Omental fat pad (tissue), 4 donors: ENCODE data around the gene LPIN1. TPM values are rescaled to one million over a fixed set of nuclear protein-coding genes. Genes with fewer than 3 reads are reported as not detected.

Source experiments
- ATAC-seq: fragments of 150-250 bp; one replicate; pipeline ENCODE4 v1.9.1; 2016; ENCODE audit warnings: mild to moderate bottlenecking, moderate library complexity; ENCODE audit not compliant: low FRiP score
- DNase-seq: peaks from one replicate; pipeline ENCODE4 v3.0.0-alpha.2; 2019; ENCODE audit warnings: low spot score
- CTCF ChIP-seq, 3 donors: fragments of 450-650 bp; IDR thresholded peaks; one replicate each; pipeline ENCODE4 v1.5.1; 2016 to 2017; ENCODE audit warnings: antibody characterized with exemption in 3 of 3, mild to moderate bottlenecking in 3 of 3, moderate library complexity in 2 of 3
- total RNA-seq, 4 donors: library from RNA; depleted of rRNA; stranded (reverse); fragments of >200 nt; gene quantifications; one replicate each; pipeline ENCODE4 v1.1.0, GENCODE V29; 2016

Gene LPIN1
- total RNA-seq, 4 donors from 2014 or later = 72.8 to 104 (median 89.1) TPM

GRCh38 chr2:11828933-11829323 is 82.5 kb downstream of the LPIN1 start:
- DNase-seq (no peak), ATAC-seq (no peak)
- TF ChIP-seq CTCF (IDR thresholded peaks at IDR 0.05) = no peak

- peak; percentile 17 for ATAC-seq
- DNase-seq = no peak
- no peak for TF ChIP-seq CTCF (IDR thresholded peaks at IDR 0.05)
Observed at GRCh38 chr2:11829324-11829946, 83.0 kb downstream of the LPIN1 start.

GRCh38 chr2:11829947-11830707 is 83.7 kb downstream of the LPIN1 start:
- ATAC-seq = peak; percentile 92
- DNase-seq = no peak
- TF ChIP-seq CTCF (IDR thresholded peaks at IDR 0.05) = no peak

GRCh38 chr2:11830708-11831301 is 84.4 kb downstream of the LPIN1 start:
- no peak for TF ChIP-seq CTCF (IDR thresholded peaks at IDR 0.05)
- DNase-seq (no peak), ATAC-seq (no peak)

GRCh38 chr2:11831415-11831814 is 85.0 kb downstream of the LPIN1 start:
- DNase-seq = no peak
- no peak for TF ChIP-seq CTCF (IDR thresholded peaks at IDR 0.05)
- no peak for ATAC-seq

GRCh38 chr2:11832531-11832930 is 86.1 kb downstream of the LPIN1 start:
- DNase-seq (no peak), ATAC-seq (no peak)
- no peak for TF ChIP-seq CTCF (IDR thresholded peaks at IDR 0.05)
